K562 (cell line): ENCODE results near the gene MTG2. TPM values are rescaled to one million over a fixed set of nuclear protein-coding genes. Genes with fewer than 3 reads are reported as not detected.

ENCODE experiments used
- ATF1 ChIP-seq, 2 experiments: fragments of 450-650 bp in 1 of 2; IDR thresholded peaks; 2 replicates each; pipeline ENCODE4 v1.6.1; 2016; ENCODE audit warnings: missing compliant biosample characterization in 1 of 2, missing genetic modification characterization in 1 of 2
- CBX2 ChIP-seq: fragments of 200-600 bp; sonication (generic); IDR thresholded peaks from one replicate; pipeline ENCODE4 v1.6.1; 2012; ENCODE audit warnings: mild to moderate bottlenecking, low read length, inconsistent platforms; ENCODE audit not compliant: insufficient read depth, poor library complexity, severe bottlenecking
- DDX20 ChIP-seq: fragments of 450-650 bp; IDR thresholded peaks from 2 replicates; pipeline ENCODE4 v1.6.1; 2016; ENCODE audit warnings: missing genetic modification characterization, low read depth, mild to moderate bottlenecking, missing compliant biosample characterization, moderate library complexity
- DNMT1 ChIP-seq: fragments of 450-650 bp; IDR thresholded peaks from 2 replicates; pipeline ENCODE4 v1.6.1; 2016; ENCODE audit warnings: antibody characterized with exemption, mild to moderate bottlenecking
- FOSL1 ChIP-seq: fragments of 200-800 bp; sonication (Bioruptor generic); conservative IDR thresholded peaks from 2 replicates; pipeline ENCODE4 v1.6.1; 2016; ENCODE audit warnings: missing genetic modification characterization, missing compliant biosample characterization
- FOXA3 ChIP-seq, 2 experiments: fragments of 450-650 bp in 1 of 2; sonication (generic) in 1 of 2; formaldehyde crosslinking; IDR thresholded peaks in 1 of 2; conservative IDR thresholded peaks in 1 of 2; 2 replicates each; pipeline versions ENCODE4 v1.4.0 to v1.8.0; 2020 to 2022; ENCODE audit warnings: mild to moderate bottlenecking in 2 of 2, missing genetic modification reagents in 1 of 2
- HNRNPH1 ChIP-seq: fragments of 200-400 bp; formaldehyde crosslinking; optimal IDR thresholded peaks from 2 replicates; pipeline ENCODE3; 2017; ENCODE audit warnings: low read depth, mild to moderate bottlenecking, low read length, moderate library complexity
- KLF13 ChIP-seq: fragments of 450-650 bp; IDR thresholded peaks from 2 replicates; pipeline ENCODE4 v1.6.1; 2016; ENCODE audit warnings: missing genetic modification characterization, low read depth, mild to moderate bottlenecking, missing compliant biosample characterization, moderate library complexity, borderline replicate concordance
- NCOA4 ChIP-seq: fragments of 450-650 bp; IDR thresholded peaks from 2 replicates; pipeline ENCODE4 v1.6.1; 2018; ENCODE audit warnings: mild to moderate bottlenecking; ENCODE audit not compliant: partially characterized antibody
- PCBP1 ChIP-seq: fragments of 200-400 bp; formaldehyde crosslinking; IDR thresholded peaks from 2 replicates; pipeline ENCODE4 v1.6.1; 2018; ENCODE audit warnings: mild to moderate bottlenecking, low read depth, low read length; ENCODE audit not compliant: poor library complexity, severe bottlenecking
- PHB ChIP-seq: fragments of 250-450 bp; sonication (Bioruptor Pico); IDR thresholded peaks from 2 replicates; pipeline ENCODE4 v1.5.0; 2021
- PTTG1 ChIP-seq: fragments of 450-650 bp; IDR thresholded peaks from 2 replicates; pipeline ENCODE4 v1.6.1; 2016; ENCODE audit warnings: low read depth, mild to moderate bottlenecking, missing genetic modification characterization, missing compliant biosample characterization
- SIN3A ChIP-seq, 2 experiments: fragments of 150-350 bp in 1 of 2; IDR thresholded peaks; 2 replicates each; pipeline ENCODE4 v1.6.1; 2011 to 2016; ENCODE audit warnings: borderline replicate concordance in 2 of 2, low read depth in 2 of 2, low read length in 2 of 2, mild to moderate bottlenecking in 2 of 2, moderate library complexity in 2 of 2; ENCODE audit not compliant: control insufficient read depth in 1 of 2
- SPI1 ChIP-seq: IDR thresholded peaks from 2 replicates; pipeline ENCODE4 v1.6.1; 2011; ENCODE audit warnings: low read depth, low read length, control low read depth, borderline replicate concordance
- SRSF1 ChIP-seq: fragments of 200-400 bp; formaldehyde crosslinking; IDR thresholded peaks from 2 replicates; pipeline ENCODE4 v1.6.1; 2017; ENCODE audit warnings: mild to moderate bottlenecking, low read depth, low read length, moderate library complexity
- XRCC4 ChIP-seq: IDR thresholded peaks from one replicate; pipeline ENCODE4 v1.6.1; 2011; ENCODE audit not compliant: insufficient read depth, insufficient read length; ENCODE audit errors: extremely low read depth
- ZNF174 ChIP-seq: fragments of 250-450 bp; sonication (Bioruptor Pico); IDR thresholded peaks from 2 replicates; pipeline ENCODE4 v1.4.0; 2020; ENCODE audit warnings: mild to moderate bottlenecking
- ZNF696 ChIP-seq: fragments of 250-450 bp; sonication (Bioruptor Pico); conservative IDR thresholded peaks from 2 replicates; pipeline ENCODE4 v1.4.0; 2020; ENCODE audit warnings: mild to moderate bottlenecking, moderate library complexity
- polyA plus RNA-seq, 8 experiments: library from polyadenylated mRNA; depleted of rRNA in 4 of 8; stranded (reverse) in 5 of 8; unstranded in 3 of 8; fragments of >200 nt; fragmentation: Nextera tagmentation in 2 of 8; fragmentation: Illumina TruSeq in 1 of 8; extraction: Ambion mirVana in 2 of 8; extraction: Trizol in 1 of 8; gene quantifications; 2 replicates each; pipeline versions ENCODE4 v1.2.1 to v1.2.3, GENCODE V29; 2011 to 2014; ENCODE audit warnings: inconsistent platforms in 1 of 8, missing spikeins in 1 of 8
- total RNA-seq, 7 experiments: library from RNA; depleted of rRNA in 6 of 7; stranded (reverse); fragments of >200 nt in 6 of 7; fragmentation: Illumina TruSeq in 2 of 7; extraction: Trizol in 2 of 7; gene quantifications; 2 replicates each; pipeline versions ENCODE4 v1.2.1 to v1.2.3, GENCODE V29; 2011 to 2021; ENCODE audit warnings: low replicate concordance in 1 of 7
- TF ChIP-seq, protein P1 (sequence below): fragments of 250-450 bp; sonication (Bioruptor Pico); IDR thresholded peaks from 2 replicates; pipeline ENCODE4 v1.8.0; 2021; ENCODE audit warnings: moderate library complexity, mild to moderate bottlenecking, inconsistent platforms
- TF ChIP-seq, protein P2 (sequence below): fragments of 450-650 bp; IDR thresholded peaks from 2 replicates; pipeline ENCODE4 v1.6.1; 2016; ENCODE audit warnings: low read depth, mild to moderate bottlenecking, moderate library complexity

Gene MTG2
- total and polyA plus RNA-seq, 9 of the 15 experiments (the other 6 are each of a cell fraction or from before 2014, with no cell fraction given) = 8.7 to 67.5 (median 44.5) TPM

GRCh38 chr20:62143081-62143956, 39.5 kb upstream of the MTG2 start, which contains the start of the genes PSMA7 and SS18L1 (continued):
- peak in 1 of 2 experiments; percentile 46; a peak in 2 of 4 replicates for TF ChIP-seq SIN3A (IDR thresholded peaks at IDR 0.05; ENCODE audit: borderline replicate concordance in 2 of 2, control insufficient read depth in 1 of 2, low read depth in 2 of 2, low read length in 2 of 2)
- no peak for TF ChIP-seq DDX20 (tag)
- no peak for TF ChIP-seq ZNF174 (CRISPR knock-in tag)
- no peak for TF ChIP-seq ZNF696 (CRISPR knock-in tag)
- TF ChIP-seq SPI1 = no peak
- no peak for TF ChIP-seq XRCC4
- no peak for TF ChIP-seq PCBP1
- TF ChIP-seq CBX2 = no peak
- no peak for TF ChIP-seq KLF13
- TF ChIP-seq DNMT1 = no peak
- TF ChIP-seq SRSF1 = no peak
- no peak for TF ChIP-seq FOXA3 (CRISPR knock-in tag; conservative IDR thresholded peaks at IDR 0.05 in 1 of 2, IDR thresholded peaks at IDR 0.05 in 1 of 2)
- TF ChIP-seq FOSL1 (tag) = no peak
- TF ChIP-seq HNRNPH1 = no peak
- TF ChIP-seq PHB (CRISPR knock-in tag) = no peak
- TF ChIP-seq, protein P1, sequence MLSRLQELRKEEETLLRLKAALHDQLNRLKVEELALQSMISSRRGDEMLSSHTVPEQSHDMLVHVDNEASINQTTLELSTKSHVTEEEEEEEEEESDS (CRISPR knock-in tag) = no peak
- peak; percentile 34; the same call in 1 of the 2 replicates for TF ChIP-seq ATF1 (CRISPR knock-in tag; IDR thresholded peaks at IDR 0.05)
- TF ChIP-seq ATF1 (tag; IDR thresholded peaks at IDR 0.05) = 0 out of 2 replicates have a peak, but pooled peaks have one; percentile 13
- TF ChIP-seq PTTG1 (tag) = no peak
- no peak for TF ChIP-seq NCOA4
- TF ChIP-seq, protein P2, sequence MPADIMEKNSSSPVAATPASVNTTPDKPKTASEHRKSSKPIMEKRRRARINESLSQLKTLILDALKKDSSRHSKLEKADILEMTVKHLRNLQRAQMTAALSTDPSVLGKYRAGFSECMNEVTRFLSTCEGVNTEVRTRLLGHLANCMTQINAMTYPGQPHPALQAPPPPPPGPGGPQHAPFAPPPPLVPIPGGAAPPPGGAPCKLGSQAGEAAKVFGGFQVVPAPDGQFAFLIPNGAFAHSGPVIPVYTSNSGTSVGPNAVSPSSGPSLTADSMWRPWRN = no peak
